ENCODE results near the gene TP53I11. TPM values are rescaled to one million over a fixed set of nuclear protein-coding genes. Genes with fewer than 3 reads are reported as not detected.

The TP53I11 gene
- total and polyA plus RNA-seq, 9 of the 15 experiments (the other 6 are each of a cell fraction or from before 2014, with no cell fraction given) = 0.14 to 2.5 (median 1.2) TPM; not detected in 2

DNA sequence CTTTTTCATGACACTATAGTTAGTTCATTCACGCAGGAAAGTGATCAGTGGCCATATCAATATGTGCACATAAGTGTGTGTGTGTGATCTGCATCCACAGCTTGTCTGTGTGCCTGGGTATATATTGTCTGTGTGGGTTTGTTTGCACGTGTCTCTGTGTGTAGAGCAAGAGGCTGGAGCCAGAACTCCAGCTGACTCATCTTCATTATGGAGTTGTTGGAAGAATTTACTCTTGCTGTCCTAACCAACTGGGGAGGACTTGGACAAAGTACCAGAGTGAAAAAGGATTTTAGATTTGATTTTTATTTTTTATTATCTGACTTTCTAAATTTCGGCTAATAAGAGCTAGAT is 63.9 kb downstream of the TP53I11 start:
- ATAC-seq = no peak
- BruUV-seq (replicated peaks) = no TSS peak
- no peaks in the 10 kb centered on the region for H3K9me3 ChIP-seq (replicated peaks; ENCODE audit: control insufficient read depth, insufficient read depth, low read depth, low read length)
- H3K4me1 ChIP-seq (replicated peaks in 1 of 2; ENCODE audit: control insufficient read depth in 2 of 2, insufficient read depth in 2 of 2, low read length in 2 of 2) = no peaks in the 10 kb centered on the region
- H4K20me1 ChIP-seq (replicated peaks; ENCODE audit: control insufficient read depth, insufficient read depth, low read length) = peaks cover 3% of the 10 kb centered on the region; the same call in 1 of the 2 replicates
- TF ChIP-seq GTF2F1 (IDR thresholded peaks at IDR 0.05; ENCODE audit: low read depth, low read length) (no peak), DMBX1 (CRISPR knock-in tag; IDR thresholded peaks at IDR 0.05; ENCODE audit: borderline replicate concordance) (no peak), ZNF134 (CRISPR knock-in tag; conservative IDR thresholded peaks at IDR 0.05) (no peak), MXD1 (CRISPR knock-in tag; IDR thresholded peaks at IDR 0.05; ENCODE audit: borderline replicate concordance, poor library complexity, severe bottlenecking) (no peak), HDAC8 (tag; IDR thresholded peaks at IDR 0.05) (no peak), THAP12 (CRISPR knock-in tag; IDR thresholded peaks at IDR 0.05) (no peak), EWSR1 (IDR thresholded peaks at IDR 0.05; ENCODE audit: borderline replicate concordance, low read depth, partially characterized antibody) (no peak), CBFA2T2 (conservative IDR thresholded peaks at IDR 0.05) (no peak), PCBP1 (IDR thresholded peaks at IDR 0.05; ENCODE audit: low read depth, low read length, poor library complexity, severe bottlenecking) (no peak)
- TF ChIP-seq, protein P1, sequence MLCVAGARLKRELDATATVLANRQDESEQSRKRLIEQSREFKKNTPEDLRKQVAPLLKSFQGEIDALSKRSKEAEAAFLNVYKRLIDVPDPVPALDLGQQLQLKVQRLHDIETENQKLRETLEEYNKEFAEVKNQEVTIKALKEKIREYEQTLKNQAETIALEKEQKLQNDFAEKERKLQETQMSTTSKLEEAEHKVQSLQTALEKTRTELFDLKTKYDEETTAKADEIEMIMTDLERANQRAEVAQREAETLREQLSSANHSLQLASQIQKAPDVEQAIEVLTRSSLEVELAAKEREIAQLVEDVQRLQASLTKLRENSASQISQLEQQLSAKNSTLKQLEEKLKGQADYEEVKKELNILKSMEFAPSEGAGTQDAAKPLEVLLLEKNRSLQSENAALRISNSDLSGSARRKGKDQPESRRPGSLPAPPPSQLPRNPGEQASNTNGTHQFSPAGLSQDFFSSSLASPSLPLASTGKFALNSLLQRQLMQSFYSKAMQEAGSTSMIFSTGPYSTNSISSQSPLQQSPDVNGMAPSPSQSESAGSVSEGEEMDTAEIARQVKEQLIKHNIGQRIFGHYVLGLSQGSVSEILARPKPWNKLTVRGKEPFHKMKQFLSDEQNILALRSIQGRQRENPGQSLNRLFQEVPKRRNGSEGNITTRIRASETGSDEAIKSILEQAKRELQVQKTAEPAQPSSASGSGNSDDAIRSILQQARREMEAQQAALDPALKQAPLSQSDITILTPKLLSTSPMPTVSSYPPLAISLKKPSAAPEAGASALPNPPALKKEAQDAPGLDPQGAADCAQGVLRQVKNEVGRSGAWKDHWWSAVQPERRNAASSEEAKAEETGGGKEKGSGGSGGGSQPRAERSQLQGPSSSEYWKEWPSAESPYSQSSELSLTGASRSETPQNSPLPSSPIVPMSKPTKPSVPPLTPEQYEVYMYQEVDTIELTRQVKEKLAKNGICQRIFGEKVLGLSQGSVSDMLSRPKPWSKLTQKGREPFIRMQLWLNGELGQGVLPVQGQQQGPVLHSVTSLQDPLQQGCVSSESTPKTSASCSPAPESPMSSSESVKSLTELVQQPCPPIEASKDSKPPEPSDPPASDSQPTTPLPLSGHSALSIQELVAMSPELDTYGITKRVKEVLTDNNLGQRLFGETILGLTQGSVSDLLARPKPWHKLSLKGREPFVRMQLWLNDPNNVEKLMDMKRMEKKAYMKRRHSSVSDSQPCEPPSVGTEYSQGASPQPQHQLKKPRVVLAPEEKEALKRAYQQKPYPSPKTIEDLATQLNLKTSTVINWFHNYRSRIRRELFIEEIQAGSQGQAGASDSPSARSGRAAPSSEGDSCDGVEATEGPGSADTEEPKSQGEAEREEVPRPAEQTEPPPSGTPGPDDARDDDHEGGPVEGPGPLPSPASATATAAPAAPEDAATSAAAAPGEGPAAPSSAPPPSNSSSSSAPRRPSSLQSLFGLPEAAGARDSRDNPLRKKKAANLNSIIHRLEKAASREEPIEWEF (CRISPR knock-in tag; IDR thresholded peaks at IDR 0.05) = no peak
- no peaks in the 10 kb centered on the region for H3K9me1 ChIP-seq (ENCODE audit: control insufficient read depth, insufficient read depth, low read length)
- no peak overlapping the region for H3K4me2 ChIP-seq (ENCODE audit: insufficient read depth, low read length)
- WGBS (ENCODE audit: insufficient coverage, low coverage, missing lambda C conversion rate) = 2% methylated on average over 3 of the region's 3 CpGs
- no peak overlapping the region for H2AFZ ChIP-seq (ENCODE audit: low read depth, low read length)
- in situ Hi-C loops (cut with MboI) (no loop called here), intact Hi-C loops (cut with micrococcal nuclease) (no loop called here)
- H3K9ac ChIP-seq (ENCODE audit: insufficient read depth in 1 of 2, low read depth in 2 of 2, low read length in 2 of 2) = no peak overlapping the region
- peaks cover 7 to 55% of the 10 kb centered on the region in 2 experiments; a peak in 3 of 5 replicates for H3K27me3 ChIP-seq (ENCODE audit: control insufficient read depth in 2 of 2, insufficient read depth in 2 of 2, low read length in 2 of 2)
- no peak for DNase-seq (ENCODE audit: extremely low read depth in 1 of 4, low spot score in 3 of 4)
- H3K27ac ChIP-seq (ENCODE audit: extremely low read depth, low read depth, low read length) = no peak overlapping the region
- H3K4me3 ChIP-seq = no peak overlapping the region
- POLR2A ChIA-PET = interaction anchor here (1.1 kb wide), 1 partner anchor 120 kb away, joined by 4 read pairs; no protein-coding TSS in a partner anchor
- H3K79me2 ChIP-seq (ENCODE audit: control insufficient read depth, insufficient read depth, low read length) = no peaks in the 10 kb centered on the region
- H3K36me3 ChIP-seq (ENCODE audit: control insufficient read depth, insufficient read depth, low read length) = no peaks in the 10 kb centered on the region
- no peak for FAIRE-seq
- CTCF ChIA-PET (ENCODE audit: low intra/inter-chr PET ratio) = no interaction called here

All from K562 (cell line).